IMR-90 (cell line): ENCODE measurements around the gene KLHDC10. TPM values are rescaled to one million over a fixed set of nuclear protein-coding genes. Genes with fewer than 3 reads are reported as not detected.

Source experiments
- ATAC-seq: fragments of 200-7000 bp; cut with Tn5 transposase; 2 replicates; pipeline ENCODE4 v1.9.1; 2020; ENCODE audit warnings: low read depth, mild to moderate bottlenecking, moderate library complexity
- BruUV-seq: library from RNA; stranded (reverse); fragments of 400-500 nt; replicated peaks from 2 replicates; lab custom pipeline; 2021; lab: Mats Ljungman, UMichigan
- CTCF ChIA-PET: fragments of 300-600 bp; formaldehyde crosslinking; extraction: SDS; loops from one replicate; lab custom pipeline; 2021; ENCODE audit warnings: antibody characterized with exemption; lab: Yijun Ruan, JAX
- POLR2A ChIA-PET: fragments of 300-600 bp; sonication (Branson Sonifier 250); formaldehyde crosslinking; loops from one replicate; lab custom pipeline; 2022; ENCODE audit warnings: antibody characterized with exemption; ENCODE audit not compliant: unreplicated experiment; lab: Charles Lee
- DNase-seq: peaks from one replicate; pipeline ENCODE4 v3.0.0; 2013
- H2AFZ ChIP-seq: replicated peaks from 2 replicates; pipeline ENCODE3; 2013; ENCODE audit warnings: low read length, mild to moderate bottlenecking; ENCODE audit not compliant: poor library complexity
- H2AK5ac ChIP-seq: 2 replicates; pipeline ENCODE4 v1.6.1; 2013; ENCODE audit warnings: low read depth, low read length, inconsistent platforms
- H2AK9ac ChIP-seq: replicated peaks from 2 replicates; pipeline ENCODE3; 2013; ENCODE audit warnings: mild to moderate bottlenecking, low read depth, low read length, moderate library complexity; ENCODE audit not compliant: poor library complexity
- H2BK120ac ChIP-seq: 2 replicates; pipeline ENCODE4 v1.6.1; 2013; ENCODE audit warnings: low read depth, low read length, inconsistent platforms
- H2BK15ac ChIP-seq: 3 replicates; pipeline ENCODE4 v1.6.1; 2013; ENCODE audit warnings: low read depth, low read length, inconsistent platforms
- H2BK20ac ChIP-seq: 2 replicates; pipeline ENCODE4 v1.6.1; 2013; ENCODE audit warnings: low read depth, mild to moderate bottlenecking, inconsistent platforms, low read length, moderate library complexity
- H2BK5ac ChIP-seq: 2 replicates; pipeline ENCODE4 v1.6.1; 2013; ENCODE audit warnings: mild to moderate bottlenecking, low read depth, low read length, inconsistent platforms; ENCODE audit not compliant: poor library complexity, severe bottlenecking
- H3K14ac ChIP-seq: replicated peaks from 2 replicates; pipeline ENCODE4 v1.6.1; 2013; ENCODE audit warnings: low read depth, low read length, inconsistent platforms
- H3K18ac ChIP-seq: 2 replicates; pipeline ENCODE4 v1.6.1; 2013; ENCODE audit warnings: low read depth, low read length, control low read depth
- H3K23ac ChIP-seq: 2 replicates; pipeline ENCODE4 v1.6.1; 2013; ENCODE audit warnings: low read depth, low read length, inconsistent platforms
- H3K27ac ChIP-seq: 2 replicates; pipeline ENCODE4 v1.5.1; 2013; ENCODE audit warnings: mild to moderate bottlenecking, control low read depth, low read length; ENCODE audit not compliant: insufficient read depth
- H3K27me3 ChIP-seq: 2 replicates; pipeline ENCODE4 v1.6.1; 2013; ENCODE audit warnings: low read length; ENCODE audit not compliant: control insufficient read depth, insufficient read depth
- H3K36me3 ChIP-seq: 2 replicates; pipeline ENCODE4 v1.6.1; 2013; ENCODE audit warnings: low read length, mixed read lengths; ENCODE audit not compliant: control insufficient read depth, insufficient read depth
- H3K4ac ChIP-seq: 2 replicates; pipeline ENCODE4 v1.6.1; 2013; ENCODE audit warnings: low read depth, low read length, inconsistent platforms
- H3K4me1 ChIP-seq: 2 replicates; pipeline ENCODE4 v1.6.1; 2013; ENCODE audit warnings: low read length, mixed read lengths; ENCODE audit not compliant: control insufficient read depth, insufficient read depth
- H3K4me2 ChIP-seq: 2 replicates; pipeline ENCODE4 v1.6.1; 2013; ENCODE audit warnings: low read depth, mild to moderate bottlenecking, control low read depth, low read length, moderate library complexity
- H3K4me3 ChIP-seq: 2 replicates; pipeline ENCODE4 v1.5.1; 2013; ENCODE audit warnings: low read depth, mild to moderate bottlenecking, control low read depth, low read length, moderate library complexity; ENCODE audit not compliant: insufficient read depth
- H3K56ac ChIP-seq: 2 replicates; pipeline ENCODE4 v1.6.1; 2013; ENCODE audit warnings: low read length, inconsistent platforms; ENCODE audit not compliant: insufficient read depth; ENCODE audit errors: extremely low read depth
- H3K79me1 ChIP-seq, 2 experiments: 2 replicates each; pipeline ENCODE4 v1.6.1; 2013; ENCODE audit warnings: low read length in 2 of 2, inconsistent platforms in 1 of 2, low read depth in 1 of 2
- H3K9ac ChIP-seq: 2 replicates; pipeline ENCODE4 v1.6.1; 2013; ENCODE audit warnings: low read depth, low read length, control low read depth
- H3K9me1 ChIP-seq: 2 replicates; pipeline ENCODE4 v1.6.1; 2013; ENCODE audit warnings: low read length, inconsistent platforms; ENCODE audit not compliant: insufficient read depth
- H3K9me3 ChIP-seq: 2 replicates; pipeline ENCODE4 v1.6.1; 2013; ENCODE audit warnings: low read length; ENCODE audit not compliant: control insufficient read depth, insufficient read depth
- H4K20me1 ChIP-seq: 2 replicates; pipeline ENCODE4 v1.6.1; 2013; ENCODE audit warnings: low read length, inconsistent platforms; ENCODE audit not compliant: insufficient read depth
- H4K5ac ChIP-seq: 2 replicates; pipeline ENCODE4 v1.6.1; 2013; ENCODE audit warnings: mild to moderate bottlenecking, low read depth, low read length, control low read depth
- H4K8ac ChIP-seq, 2 experiments: 2 replicates each; pipeline ENCODE4 v1.6.1; 2013; ENCODE audit warnings: low read depth in 2 of 2, low read length in 2 of 2, control low read depth in 1 of 2, inconsistent platforms in 1 of 2
- H4K91ac ChIP-seq: 2 replicates; pipeline ENCODE4 v1.6.1; 2013; ENCODE audit warnings: low read depth, low read length, inconsistent platforms; ENCODE audit not compliant: insufficient read depth
- CTCF ChIP-seq: conservative IDR thresholded peaks from 2 replicates; pipeline ENCODE4 v1.5.1; 2012; ENCODE audit warnings: mild to moderate bottlenecking, low read depth, low read length, improper control_type of control experiment
- NFE2L2 ChIP-seq: fragments of 150-350 bp; IDR thresholded peaks from 2 replicates; pipeline ENCODE4 v1.6.1; 2016; ENCODE audit warnings: low read depth, mild to moderate bottlenecking, low read length
- RAD21 ChIP-seq: IDR thresholded peaks from 2 replicates; pipeline ENCODE4 v1.6.1; 2012; ENCODE audit warnings: low read length, improper control_type of control experiment
- WGBS, 2 experiments: methylation state at CpG; one replicate each; pipeline versions ENCODE4 v1.1.5 to v1.1.7; 2013; ENCODE audit warnings: missing lambda C conversion rate in 2 of 2; ENCODE audit not compliant: insufficient read length in 1 of 2; ENCODE audit errors: extremely low coverage in 2 of 2; 5-methylcytosine and 5-hydroxymethylcytosine counted together
- dilution Hi-C: fragments of 300-500 bp; cut with HindIII; formaldehyde crosslinking; loops from one replicate; pipeline ENCODE4 v1.14.3; 2018; ENCODE audit warnings: low sequenced_read_pairs; ENCODE audit not compliant: unreplicated experiment
- in situ Hi-C: fragments of 300-500 bp; cut with MboI; formaldehyde crosslinking; loops from 3 replicates; pipeline ENCODE4 v1.14.3; 2019; ENCODE audit warnings: low sequenced_read_pairs, inconsistent platforms, mixed read lengths
- intact Hi-C: fragments of 100-400 bp; cut with micrococcal nuclease; formaldehyde crosslinking; loops from 2 replicates; pipeline ENCODE4 v1.10.0; 2022
- polyA plus RNA-seq, 3 experiments: library from polyadenylated mRNA; depleted of rRNA; stranded (reverse); fragments of >200 nt; gene quantifications; 2 replicates each; pipeline ENCODE4 v1.2.3, GENCODE V29; 2012; ENCODE audit warnings: low replicate concordance in 1 of 3
- total RNA-seq: library from RNA; depleted of rRNA; stranded (reverse); fragments of >200 nt; gene quantifications from 2 replicates; pipeline ENCODE4 v1.2.3, GENCODE V29; 2012

The KLHDC10 gene
- total and polyA plus RNA-seq, 2 of the 4 experiments (the other 2 are of a cell fraction): 12.4 to 27.1 TPM

- Histone ChIP-seq H2BK20ac (no peak overlapping the region), H3K9me1 (no peaks in the 10 kb centered on the region), H3K27ac (no peak overlapping the region), H3K4me1 (no peaks in the 10 kb centered on the region), H3K14ac (no peak overlapping the region), H2AK5ac (no peak overlapping the region), H2BK15ac (no peak overlapping the region), H3K79me1 (peaks cover 3 to 10% of the 10 kb centered on the region in 2 experiments; a peak in 3 of 4 replicates), H3K9me3 (no peaks in the 10 kb centered on the region), H3K9ac (no peak overlapping the region), H4K20me1 (no peaks in the 10 kb centered on the region), H4K5ac (no peak overlapping the region), H4K8ac (no peak overlapping the region), H2AFZ (no peak overlapping the region), H3K4ac (no peak overlapping the region), H2AK9ac (no peak overlapping the region), H3K27me3 (no peaks in the 10 kb centered on the region), H4K91ac (no peak overlapping the region), H3K56ac (no peak overlapping the region), H2BK120ac (no peak overlapping the region), H3K4me2 (no peak overlapping the region), H3K23ac (no peak overlapping the region), H3K18ac (no peak overlapping the region), H2BK5ac (no peak overlapping the region), H3K4me3 (no peak overlapping the region), H3K36me3 (peaks cover 14% of the 10 kb centered on the region)
- CTCF ChIA-PET: no interaction called here
- DNase-seq (no peak), ATAC-seq (no peak)
- intact Hi-C loops (no loop called here), in situ Hi-C loops (no loop called here), dilution Hi-C loops (no loop called here)
- POLR2A ChIA-PET: no interaction called here
- 100% methylated on average over 1 of the region's 4 CpGs; no CpG with 5 or more reads in 1 of the 2 experiments for WGBS, 2 experiments
- no TSS peak for BruUV-seq
- no peak for TF ChIP-seq NFE2L2
- no peak for TF ChIP-seq CTCF
- TF ChIP-seq RAD21: no peak
Measured at GRCh38 chr7:130118801-130119200, 48.5 kb downstream of the KLHDC10 start.
